Measurements from ENCODE around the gene TMEM229B.

Gene TMEM229B

DNA sequence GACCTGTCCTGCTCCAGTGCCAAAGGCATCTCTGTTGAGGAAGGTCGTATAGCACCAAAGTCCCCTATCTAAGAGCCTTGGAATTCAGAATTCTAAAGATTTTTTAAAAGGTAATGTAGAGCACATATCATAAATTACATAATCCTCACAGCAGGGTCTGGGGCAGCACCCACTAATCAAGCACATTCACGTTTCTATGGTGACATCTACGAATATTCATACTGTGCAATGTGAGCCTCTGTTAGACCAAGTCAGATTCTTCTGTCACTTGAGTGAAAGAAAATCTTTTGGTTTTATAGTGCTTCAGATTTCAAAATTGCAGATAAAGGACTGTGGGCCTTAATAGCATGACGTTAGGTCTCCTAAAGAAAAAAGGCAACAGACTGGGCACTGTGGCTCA, 13.1 kb upstream of the TMEM229B start:
- H3F3A ChIP-seq (ENCODE audit: low read depth), result no peaks in the 10 kb centered on the region
- no peaks in the 10 kb centered on the region for H3K9me2 ChIP-seq (replicated peaks; ENCODE audit: low read depth, low read length)
- H3K4me3 ChIP-seq (ENCODE audit: low read length, poor library complexity, severe bottlenecking), result no peak overlapping the region
- no peak overlapping the region for H3K4me2 ChIP-seq (ENCODE audit: low read depth, low read length, poor library complexity, severe bottlenecking)
- no peaks in the 10 kb centered on the region for H3K4me1 ChIP-seq (ENCODE audit: insufficient read depth, low read length, poor library complexity, severe bottlenecking)
- H3K9me3 ChIP-seq (ENCODE audit: insufficient read depth, low read depth, low read length), result no peaks in the 10 kb centered on the region
- no peaks in the 10 kb centered on the region for H4K20me1 ChIP-seq (ENCODE audit: insufficient read depth, low read length, poor library complexity, severe bottlenecking)
- H3K27me3 ChIP-seq (ENCODE audit: insufficient read depth, low read length, poor library complexity, severe bottlenecking), result no peaks in the 10 kb centered on the region
- TF ChIP-seq, protein P1, sequence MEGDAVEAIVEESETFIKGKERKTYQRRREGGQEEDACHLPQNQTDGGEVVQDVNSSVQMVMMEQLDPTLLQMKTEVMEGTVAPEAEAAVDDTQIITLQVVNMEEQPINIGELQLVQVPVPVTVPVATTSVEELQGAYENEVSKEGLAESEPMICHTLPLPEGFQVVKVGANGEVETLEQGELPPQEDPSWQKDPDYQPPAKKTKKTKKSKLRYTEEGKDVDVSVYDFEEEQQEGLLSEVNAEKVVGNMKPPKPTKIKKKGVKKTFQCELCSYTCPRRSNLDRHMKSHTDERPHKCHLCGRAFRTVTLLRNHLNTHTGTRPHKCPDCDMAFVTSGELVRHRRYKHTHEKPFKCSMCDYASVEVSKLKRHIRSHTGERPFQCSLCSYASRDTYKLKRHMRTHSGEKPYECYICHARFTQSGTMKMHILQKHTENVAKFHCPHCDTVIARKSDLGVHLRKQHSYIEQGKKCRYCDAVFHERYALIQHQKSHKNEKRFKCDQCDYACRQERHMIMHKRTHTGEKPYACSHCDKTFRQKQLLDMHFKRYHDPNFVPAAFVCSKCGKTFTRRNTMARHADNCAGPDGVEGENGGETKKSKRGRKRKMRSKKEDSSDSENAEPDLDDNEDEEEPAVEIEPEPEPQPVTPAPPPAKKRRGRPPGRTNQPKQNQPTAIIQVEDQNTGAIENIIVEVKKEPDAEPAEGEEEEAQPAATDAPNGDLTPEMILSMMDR (conservative IDR thresholded peaks at IDR 0.05; ENCODE audit: low read length), result no peak
- no peaks in the 10 kb centered on the region for H3K36me3 ChIP-seq (ENCODE audit: insufficient read depth, low read length)
- H3K9ac ChIP-seq (ENCODE audit: low read depth, low read length, poor library complexity, severe bottlenecking), result no peak overlapping the region
- H2AFZ ChIP-seq (ENCODE audit: low read length), result no peak overlapping the region
- no peaks in the 10 kb centered on the region for H3K79me2 ChIP-seq (ENCODE audit: insufficient read depth, low read length)

DNA sequence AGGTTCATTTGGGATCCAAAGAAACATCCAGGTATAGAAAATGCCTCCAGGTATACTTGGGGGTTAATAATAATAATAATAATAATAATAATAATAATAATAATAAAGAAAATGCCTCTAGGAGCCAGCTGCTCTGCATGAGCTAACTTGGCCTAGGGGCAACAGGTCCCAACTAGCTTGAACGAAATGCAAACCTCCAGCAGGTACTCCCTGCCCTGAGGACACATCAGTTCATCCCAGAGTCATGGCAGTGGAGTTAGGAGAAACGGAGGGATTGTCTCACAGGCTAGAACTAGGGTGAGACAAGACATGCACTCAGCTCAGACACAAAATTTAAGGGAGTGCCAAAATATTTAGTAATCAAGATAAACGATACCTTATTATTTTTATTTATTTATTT, 12.5 kb upstream of the TMEM229B start:
- Histone ChIP-seq H3K4me1 (ENCODE audit: insufficient read depth, low read length, poor library complexity, severe bottlenecking) (no peaks in the 10 kb centered on the region), H3K9ac (ENCODE audit: low read depth, low read length, poor library complexity, severe bottlenecking) (no peak overlapping the region), H3K79me2 (ENCODE audit: insufficient read depth, low read length) (no peaks in the 10 kb centered on the region), H4K20me1 (ENCODE audit: insufficient read depth, low read length, poor library complexity, severe bottlenecking) (no peaks in the 10 kb centered on the region), H3K27me3 (ENCODE audit: insufficient read depth, low read length, poor library complexity, severe bottlenecking) (no peaks in the 10 kb centered on the region), H3K4me3 (ENCODE audit: low read length, poor library complexity, severe bottlenecking) (no peak overlapping the region), H3K9me3 (ENCODE audit: insufficient read depth, low read depth, low read length) (no peaks in the 10 kb centered on the region), H3K9me2 (replicated peaks; ENCODE audit: low read depth, low read length) (no peaks in the 10 kb centered on the region), H2AFZ (ENCODE audit: low read length) (no peak overlapping the region), H3K36me3 (ENCODE audit: insufficient read depth, low read length) (no peaks in the 10 kb centered on the region), H3K4me2 (ENCODE audit: low read depth, low read length, poor library complexity, severe bottlenecking) (no peak overlapping the region), H3F3A (ENCODE audit: low read depth) (no peaks in the 10 kb centered on the region)
- TF ChIP-seq, protein P1 (conservative IDR thresholded peaks at IDR 0.05; ENCODE audit: low read length), result no peak
- no peak for TF ChIP-seq EZH2phosphoT487 (IDR thresholded peaks at IDR 0.05; ENCODE audit: borderline replicate concordance)

DNA sequence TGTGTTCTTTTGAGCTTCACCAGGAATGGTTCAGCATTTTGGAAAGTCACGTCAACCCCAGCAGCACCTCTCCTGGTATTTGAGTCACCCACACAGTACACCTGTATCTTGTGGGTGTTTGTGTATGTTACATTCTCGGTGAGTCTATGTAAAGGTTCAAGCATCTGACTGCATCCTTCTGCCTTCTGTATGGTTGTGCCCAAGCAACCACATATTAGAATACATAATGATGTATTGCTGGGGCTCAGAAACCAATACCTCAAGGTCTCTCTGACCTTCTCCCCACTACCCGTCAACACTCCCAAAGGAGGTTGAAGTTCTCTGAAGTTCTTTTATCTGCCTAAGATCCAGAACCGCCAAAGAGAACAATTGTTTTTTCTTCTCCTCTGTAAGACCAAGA, 9.2 kb upstream of the TMEM229B start:
- Histone ChIP-seq H4K20me1 (ENCODE audit: insufficient read depth, low read length, poor library complexity, severe bottlenecking) (no peaks in the 10 kb centered on the region), H3K9me2 (replicated peaks; ENCODE audit: low read depth, low read length) (no peaks in the 10 kb centered on the region), H3K4me1 (ENCODE audit: insufficient read depth, low read length, poor library complexity, severe bottlenecking) (no peaks in the 10 kb centered on the region), H3K27me3 (ENCODE audit: insufficient read depth, low read length, poor library complexity, severe bottlenecking) (no peaks in the 10 kb centered on the region), H3K9ac (ENCODE audit: low read depth, low read length, poor library complexity, severe bottlenecking) (no peak overlapping the region), H3K4me2 (ENCODE audit: low read depth, low read length, poor library complexity, severe bottlenecking) (no peak overlapping the region), H3F3A (ENCODE audit: low read depth) (no peaks in the 10 kb centered on the region), H3K36me3 (ENCODE audit: insufficient read depth, low read length) (no peaks in the 10 kb centered on the region), H3K79me2 (ENCODE audit: insufficient read depth, low read length) (no peaks in the 10 kb centered on the region), H2AFZ (ENCODE audit: low read length) (no peak overlapping the region), H3K4me3 (ENCODE audit: low read length, poor library complexity, severe bottlenecking) (no peak overlapping the region), H3K9me3 (ENCODE audit: insufficient read depth, low read depth, low read length) (no peaks in the 10 kb centered on the region)
- TF ChIP-seq, protein P1 (conservative IDR thresholded peaks at IDR 0.05; ENCODE audit: low read length), result no peak
- TF ChIP-seq EZH2phosphoT487 (IDR thresholded peaks at IDR 0.05; ENCODE audit: borderline replicate concordance), result no peak

All from Loucy (cell line).